Tibial nerve (tissue), 4 donors: ENCODE results near the gene RELL2. TPM values are rescaled to one million over a fixed set of nuclear protein-coding genes. Genes with fewer than 3 reads are reported as not detected.

Experiments
- DNase-seq, 2 donors: peaks; one replicate each; pipeline ENCODE4 v3.0.0-alpha.2; 2019; ENCODE audit warnings: low spot score in 2 of 2
- H3K27ac ChIP-seq, 4 donors: fragments of 200-600 bp; sonication (generic) in 3 of 4; one replicate each; pipeline ENCODE4 v1.5.1; 2017 to 2019; ENCODE audit warnings: mild to moderate bottlenecking in 1 of 4
- H3K27me3 ChIP-seq, 2 donors: fragments of 200-600 bp; sonication (generic) in 1 of 2; one replicate each; pipeline versions ENCODE4 v1.5.1 to v1.6.0; 2017 to 2019
- H3K36me3 ChIP-seq, 3 donors: fragments of 200-600 bp; sonication (generic); one replicate each; pipeline ENCODE4 v1.5.1; 2018 to 2019
- H3K4me1 ChIP-seq, 4 donors: fragments of 200-600 bp; sonication (generic) in 3 of 4; one replicate each; pipeline ENCODE4 v1.5.1; 2017 to 2019
- H3K4me3 ChIP-seq, 4 donors: fragments of 200-600 bp; sonication (generic) in 3 of 4; one replicate each; pipeline ENCODE4 v1.5.1; 2017 to 2019; ENCODE audit warnings: mild to moderate bottlenecking in 1 of 4, moderate library complexity in 1 of 4
- H3K9me3 ChIP-seq, 4 donors: fragments of 200-600 bp; sonication (generic) in 3 of 4; one replicate each; pipeline ENCODE4 v1.5.1; 2017 to 2019
- EP300 ChIP-seq, 2 donors: sonication (generic); formaldehyde crosslinking; IDR thresholded peaks; one replicate each; pipeline ENCODE4 v1.6.1; 2017; ENCODE audit warnings: antibody characterized with exemption in 2 of 2, mild to moderate bottlenecking in 1 of 2
- POLR2A ChIP-seq, 2 donors: fragments of 450-650 bp; IDR thresholded peaks; one replicate each; pipeline ENCODE4 v1.6.1; 2017; ENCODE audit warnings: antibody characterized with exemption in 2 of 2, mild to moderate bottlenecking in 2 of 2, moderate library complexity in 2 of 2
- WGBS, 2 donors: methylation state at CpG; one replicate each; pipeline ENCODE4 v1.1.5; 2018; 5-methylcytosine and 5-hydroxymethylcytosine counted together
- small RNA-seq: library from RNA; depleted of rRNA; stranded (forward); fragments of <200 nt; gene quantifications from one replicate; pipeline ENCODE3, GENCODE V24; 2016
- total RNA-seq, 4 donors: library from RNA; depleted of rRNA; stranded (reverse); fragments of >200 nt; gene quantifications; one replicate each; pipeline ENCODE4 v1.1.0, GENCODE V29; 2016
- TF ChIP-seq, protein P1 (sequence below), 5 experiments: fragments of 200-600 bp in 3 of 5; fragments of 450-650 bp in 2 of 5; sonication (generic) in 3 of 5; IDR thresholded peaks; one replicate each; pipeline ENCODE4 v1.5.1; 2016 to 2019; ENCODE audit warnings: antibody characterized with exemption in 5 of 5, mild to moderate bottlenecking in 3 of 5, moderate library complexity in 2 of 5

RELL2 gene
- total RNA-seq, 4 donors from 2014 or later = 2.0 to 8.7 (median 4.1) TPM

- H3K4me3 ChIP-seq = no peak overlapping the region
- H3K36me3 ChIP-seq = no peaks in the 10 kb centered on the region
- DNase-seq = no peak
- no peaks in the 10 kb centered on the region for H3K27me3 ChIP-seq
- 78 to 82% methylated on average over 1 of the region's 1 CpG for WGBS, 2 donors
- no peak overlapping the region for H3K27ac ChIP-seq
- H3K9me3 ChIP-seq = no peaks in the 10 kb centered on the region
- TF ChIP-seq EP300 (IDR thresholded peaks at IDR 0.05) (no peak), POLR2A (IDR thresholded peaks at IDR 0.05) (no peak)
- TF ChIP-seq, protein P1, sequence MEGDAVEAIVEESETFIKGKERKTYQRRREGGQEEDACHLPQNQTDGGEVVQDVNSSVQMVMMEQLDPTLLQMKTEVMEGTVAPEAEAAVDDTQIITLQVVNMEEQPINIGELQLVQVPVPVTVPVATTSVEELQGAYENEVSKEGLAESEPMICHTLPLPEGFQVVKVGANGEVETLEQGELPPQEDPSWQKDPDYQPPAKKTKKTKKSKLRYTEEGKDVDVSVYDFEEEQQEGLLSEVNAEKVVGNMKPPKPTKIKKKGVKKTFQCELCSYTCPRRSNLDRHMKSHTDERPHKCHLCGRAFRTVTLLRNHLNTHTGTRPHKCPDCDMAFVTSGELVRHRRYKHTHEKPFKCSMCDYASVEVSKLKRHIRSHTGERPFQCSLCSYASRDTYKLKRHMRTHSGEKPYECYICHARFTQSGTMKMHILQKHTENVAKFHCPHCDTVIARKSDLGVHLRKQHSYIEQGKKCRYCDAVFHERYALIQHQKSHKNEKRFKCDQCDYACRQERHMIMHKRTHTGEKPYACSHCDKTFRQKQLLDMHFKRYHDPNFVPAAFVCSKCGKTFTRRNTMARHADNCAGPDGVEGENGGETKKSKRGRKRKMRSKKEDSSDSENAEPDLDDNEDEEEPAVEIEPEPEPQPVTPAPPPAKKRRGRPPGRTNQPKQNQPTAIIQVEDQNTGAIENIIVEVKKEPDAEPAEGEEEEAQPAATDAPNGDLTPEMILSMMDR (IDR thresholded peaks at IDR 0.05) = no peak
- peaks cover 0 to 30% (median 13%) of the 10 kb centered on the region in 4 donors for H3K4me1 ChIP-seq
Measured at GRCh38 chr5:141685591-141685990, 48.8 kb downstream of the RELL2 start.

- no peaks in the 10 kb centered on the region for H3K36me3 ChIP-seq
- 59 to 70% methylated on average over 3 of the region's 3 CpGs for WGBS, 2 donors
- peaks cover 0 to 19% (median 7%) of the 10 kb centered on the region in 4 donors for H3K4me1 ChIP-seq
Measured at GRCh38 chr5:141686648-141687416, 50.0 kb downstream of the RELL2 start.

More at GRCh38 chr5:141686648-141687416, 50.0 kb downstream of the RELL2 start:
- H3K27me3 ChIP-seq = no peaks in the 10 kb centered on the region
- no peaks in the 10 kb centered on the region for H3K9me3 ChIP-seq
- no peak overlapping the region for H3K27ac ChIP-seq
- no peak overlapping the region for H3K4me3 ChIP-seq
- DNase-seq = no peak
- TF ChIP-seq EP300 (IDR thresholded peaks at IDR 0.05) = no peak
- TF ChIP-seq, protein P1 (IDR thresholded peaks at IDR 0.05) = no peak
- TF ChIP-seq POLR2A (IDR thresholded peaks at IDR 0.05) = no peak

Small RNA genes within 50 kb of the gene (small RNA-seq; reads per million reads assigned to genes)
- not detected for gene RPS27AP10

Other genes starting within 250 kb of the RELL2 start
- gene PCDHGB4, start 249.3 kb upstream of the RELL2 start, total RNA-seq = 10 to 100 TPM in 3 of 4 donors, 1 to 10 TPM in 1; 9.3 to 12.3 (median 11.1) TPM
- gene PCDHGA8, start 244.4 kb upstream of the RELL2 start, total RNA-seq = 1 to 10 TPM; 5.5 to 9.3 (median 6.6) TPM
- gene PCDHGB5, start 239.1 kb upstream of the RELL2 start, total RNA-seq = 10 to 100 TPM in 3 of 4 donors, 1 to 10 TPM in 1; 9.9 to 22.4 (median 16.2) TPM
- 10 to 100 TPM in 3 of 4 donors, 1 to 10 TPM in 1; 8.4 to 13.8 (median 11.9) TPM for gene PCDHGA9, start 234.2 kb upstream of the RELL2 start, total RNA-seq
- gene PCDHGB6, start 229.0 kb upstream of the RELL2 start, total RNA-seq = 10 to 100 TPM in 3 of 4 donors, 1 to 10 TPM in 1; 9.2 to 16.8 (median 13.9) TPM
- 10 to 100 TPM in 2 of 4 donors, 1 to 10 TPM in 2; 7.6 to 15.0 (median 10.6) TPM for gene PCDHGA10, start 224.0 kb upstream of the RELL2 start, total RNA-seq
- 10 to 100 TPM; 14.6 to 19.2 (median 18.0) TPM for gene PCDHGB7, start 219.3 kb upstream of the RELL2 start, total RNA-seq
- 1 to 10 TPM; 8.3 to 9.3 (median 8.9) TPM for gene PCDHGA11, start 215.9 kb upstream of the RELL2 start, total RNA-seq
- 10 to 100 TPM in 2 of 4 donors, 1 to 10 TPM in 2; 7.9 to 19.8 (median 10.1) TPM for gene PCDHGA12, start 206.5 kb upstream of the RELL2 start, total RNA-seq
- gene PCDHGC3, start 161.0 kb upstream of the RELL2 start, total RNA-seq = 10 to 100 TPM; 40.4 to 77.7 (median 56.3) TPM
- 10 to 100 TPM in 1 of 4 donors, 1 to 10 TPM in 3; 3.3 to 11.7 (median 5.1) TPM for gene PCDHGC4, start 152.0 kb upstream of the RELL2 start, total RNA-seq
- gene PCDHGC5, start 147.9 kb upstream of the RELL2 start, total RNA-seq = 1 to 10 TPM; 3.1 to 5.9 (median 3.8) TPM
- 100 to 1,000 TPM in 1 of 4 donors, 10 to 100 TPM in 3; 59.4 to 102 (median 64.0) TPM for gene DIAPH1, start 18.0 kb upstream of the RELL2 start, total RNA-seq
- 10 to 100 TPM; 33.0 to 38.3 (median 36.5) TPM for gene HDAC3, start 148 bp upstream of the RELL2 start, total RNA-seq
- 10 to 100 TPM; 10.7 to 53.4 (median 34.5) TPM for gene FCHSD1, start 14.4 kb downstream of the RELL2 start, total RNA-seq
- gene ARAP3, start 45.2 kb downstream of the RELL2 start, total RNA-seq = 10 to 100 TPM in 2 of 4 donors, 1 to 10 TPM in 2; 4.4 to 11.8 (median 9.4) TPM
- gene PCDH1, start 241.4 kb downstream of the RELL2 start, total RNA-seq = 10 to 100 TPM; 19.9 to 55.5 (median 44.9) TPM